HG03159 (cell line): Measurements from ENCODE around the gene H6PD.
"Not testable (repeated sequence)": the region's sequence is repeated elsewhere in the genome, so short reads cannot be mapped to it uniquely, and the experiment has no call there.

Experiments used
- ATAC-seq: cut with Tn5 transposase; IDR thresholded peaks from one replicate; pipeline ENCODE4 v1.9.1; 2021; ENCODE audit warnings: mild to moderate bottlenecking, moderate library complexity; ENCODE audit not compliant: unreplicated experiment

H6PD gene

DNA sequence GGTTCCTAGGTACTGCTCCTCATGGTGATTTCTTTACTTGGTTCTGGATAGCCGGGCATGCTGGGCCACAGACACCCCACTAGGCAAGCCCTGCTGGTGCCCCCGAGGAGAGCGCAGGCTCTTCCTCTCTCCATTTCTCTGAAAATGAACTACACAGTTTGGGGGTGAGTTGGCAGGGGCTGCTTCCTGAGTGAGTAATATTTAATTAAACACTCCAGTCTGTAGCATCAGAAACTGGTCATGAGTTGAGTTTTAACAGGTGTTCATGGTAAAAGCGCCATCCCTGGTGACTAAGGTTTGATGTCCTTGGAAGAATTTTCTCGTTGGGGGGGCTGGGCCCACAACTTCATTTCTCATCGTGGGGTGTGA, 59.8 kb downstream of the H6PD start:
- no peak for ATAC-seq

DNA sequence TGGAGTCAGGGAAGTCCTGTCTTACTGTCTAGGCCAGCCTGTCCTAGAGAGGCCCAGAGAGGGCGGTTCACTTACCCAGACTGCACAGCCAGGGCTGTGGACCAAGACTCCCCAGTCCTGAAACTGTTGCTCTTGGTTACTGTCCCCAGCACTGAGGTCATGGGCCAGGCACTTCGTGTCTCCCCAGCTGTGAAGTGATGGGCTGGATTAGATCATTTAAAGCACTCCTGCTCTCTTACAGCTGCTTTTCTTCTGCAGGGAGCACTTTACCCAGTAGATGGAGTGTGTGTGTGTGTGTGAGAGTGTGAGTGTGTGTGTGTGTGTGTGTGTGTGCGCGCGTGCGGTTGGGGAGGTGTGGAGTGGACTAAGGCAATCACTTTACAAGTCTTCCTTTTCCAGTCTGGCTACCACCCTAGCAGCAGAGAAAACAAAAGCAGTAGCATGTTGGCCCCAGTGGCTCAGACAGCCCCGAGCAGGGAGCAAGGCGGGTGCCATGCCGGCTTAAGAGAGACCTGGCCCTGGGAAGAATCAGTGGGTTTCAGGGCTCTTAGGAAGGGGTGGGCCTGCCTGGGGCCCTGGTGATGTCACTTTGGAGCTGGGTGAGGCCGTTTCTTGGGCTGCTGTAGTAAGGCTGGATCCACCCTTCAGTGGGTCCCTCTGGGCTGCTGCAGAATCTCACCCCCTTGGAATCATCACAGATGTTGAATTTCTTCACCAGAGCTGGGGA, 60.5 kb downstream of the H6PD start:
- ATAC-seq = no peak

DNA sequence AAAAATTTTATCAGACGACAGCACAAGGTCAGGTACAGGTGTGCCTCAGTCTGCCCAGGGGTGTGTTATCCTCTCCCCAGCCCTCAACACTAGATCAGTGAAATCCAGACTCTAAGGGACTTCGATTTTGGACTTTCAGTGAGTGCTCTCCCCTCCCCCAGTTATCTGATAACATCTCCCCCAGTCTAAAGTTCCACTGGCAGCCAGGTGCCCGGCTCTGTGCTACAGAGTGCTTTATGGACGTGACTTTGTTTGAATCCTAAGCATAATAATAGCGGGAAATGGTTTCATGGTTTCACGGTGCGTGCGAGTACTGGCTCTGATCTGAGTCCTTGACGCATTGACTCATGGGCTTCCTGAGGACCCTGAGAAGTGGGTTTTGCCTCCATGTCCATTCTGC, 61.3 kb downstream of the H6PD start:
- ATAC-seq = no peak

DNA sequence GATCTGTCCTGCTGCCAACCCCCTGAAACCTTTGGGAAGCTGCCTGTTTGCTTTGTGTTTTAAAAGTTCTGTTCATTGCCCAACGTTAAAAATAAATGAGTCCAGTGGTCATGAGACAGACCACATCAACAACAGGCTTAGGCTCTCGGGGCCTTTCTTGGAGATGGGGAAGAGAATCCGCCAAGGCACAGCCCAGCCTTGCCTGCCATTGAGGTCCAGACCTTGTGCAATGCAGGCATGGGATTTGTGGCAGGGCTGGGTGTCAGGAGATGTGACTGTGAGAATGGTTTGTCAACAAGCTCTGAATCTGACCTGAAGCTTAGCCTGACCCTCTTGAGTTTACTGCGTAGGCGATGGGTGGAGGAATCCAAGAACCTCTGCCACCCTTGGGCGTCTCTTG, 62.3 kb downstream of the H6PD start:
- no peak for ATAC-seq

DNA sequence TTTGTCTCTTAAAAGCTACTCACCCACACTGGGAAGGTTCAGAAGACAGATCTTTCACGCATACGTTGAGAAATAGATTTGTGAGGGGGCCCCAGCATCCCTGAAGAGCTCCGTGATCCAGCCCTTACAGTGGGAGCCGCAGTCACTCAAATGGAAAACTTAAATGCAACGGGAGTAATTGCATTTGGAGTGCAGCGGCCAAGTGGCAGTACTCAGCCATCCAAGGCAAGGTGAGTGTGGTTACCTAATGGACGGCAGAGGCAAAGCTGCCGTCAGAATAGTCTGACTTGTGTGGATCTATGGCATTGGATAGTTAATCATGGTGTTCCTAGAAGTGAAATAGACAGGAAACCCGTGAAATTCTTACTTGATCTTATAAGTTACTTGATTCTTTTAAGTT, 63.3 kb downstream of the H6PD start:
- ATAC-seq = no peak

DNA sequence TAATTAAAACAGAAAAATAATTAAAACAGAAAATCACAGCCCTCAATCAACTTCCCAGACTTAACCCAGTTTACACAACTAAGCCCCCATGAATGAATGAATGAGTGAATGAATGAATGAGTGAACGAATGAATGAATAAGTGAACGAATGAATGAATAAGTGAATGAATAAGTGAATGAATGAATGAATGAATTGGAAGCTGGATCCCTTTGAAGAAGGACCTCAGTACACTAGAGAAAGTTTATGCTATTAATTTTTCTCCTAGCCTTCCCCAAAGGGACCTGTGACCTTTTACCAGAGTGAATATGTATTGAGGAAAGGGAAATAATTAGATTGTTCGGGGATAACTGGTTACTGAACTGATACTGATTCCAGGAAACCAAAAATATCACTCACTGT, 63.7 kb downstream of the H6PD start:
- ATAC-seq = no peak

DNA sequence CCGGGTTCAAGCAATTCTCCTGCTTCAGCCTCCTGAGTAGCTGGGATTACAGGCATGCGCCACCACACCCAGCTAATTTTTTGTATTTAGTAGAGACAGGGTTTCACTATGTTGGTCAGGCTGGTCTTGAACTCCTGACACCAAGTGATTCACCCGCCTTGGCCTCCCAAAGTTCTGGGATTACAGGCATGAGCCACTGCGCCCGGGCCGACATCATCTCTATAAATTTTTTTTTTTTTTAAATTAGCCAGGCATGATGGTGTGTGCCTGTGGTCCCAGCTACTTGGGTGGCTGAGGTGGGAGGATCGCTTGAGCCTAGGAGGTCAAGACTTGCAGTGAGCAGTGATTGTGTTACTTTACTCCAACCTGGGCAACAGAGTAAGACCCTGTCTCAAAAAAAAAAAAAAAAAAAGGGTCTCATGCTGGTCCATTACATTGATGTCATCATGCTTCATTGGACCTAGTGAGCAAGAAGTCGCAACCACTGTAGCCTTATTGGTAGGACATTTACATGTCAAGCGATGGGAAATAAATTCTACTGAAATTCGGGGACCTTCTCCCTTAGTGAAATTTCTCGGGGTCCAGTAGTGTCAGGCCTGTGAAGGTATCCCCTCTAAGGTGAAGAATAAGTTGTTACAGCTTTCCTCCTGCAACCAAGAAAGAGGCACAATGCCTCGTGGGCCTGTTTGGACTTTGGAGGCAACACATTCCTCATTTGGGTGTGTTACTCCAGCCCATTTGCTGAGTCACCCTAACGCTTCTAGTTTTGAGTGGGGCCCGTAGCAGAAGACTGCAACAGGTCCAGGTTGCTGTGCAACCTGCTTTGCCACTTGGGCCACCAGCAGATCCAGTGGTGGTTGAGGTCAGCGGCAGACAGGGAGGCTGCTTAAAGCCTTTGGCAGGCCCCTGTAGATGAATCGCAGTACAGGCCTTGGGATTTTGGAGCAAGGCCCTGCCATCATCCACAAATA, 65.3 kb downstream of the H6PD start:
- ATAC-seq = not testable (repeated sequence)

DNA sequence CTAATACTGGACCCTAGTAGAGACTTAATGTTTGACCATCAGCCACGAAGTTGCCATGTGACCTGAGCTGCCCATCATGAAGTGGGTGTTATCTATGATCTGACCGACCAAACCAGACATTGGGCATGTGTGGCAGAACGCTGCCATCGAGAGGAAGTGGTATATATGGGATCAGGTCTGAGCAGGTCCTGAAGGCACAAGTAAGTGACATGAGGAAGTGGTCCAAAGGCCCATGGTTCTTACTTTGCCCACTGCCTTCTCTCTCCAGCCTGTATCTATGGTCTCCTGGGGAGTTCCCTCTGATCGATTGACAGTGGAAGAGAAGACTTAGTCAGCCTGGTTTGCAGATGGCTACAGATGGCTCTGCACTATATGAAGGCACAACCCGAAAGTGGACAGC, 66.0 kb downstream of the H6PD start:
- no peak for ATAC-seq

DNA sequence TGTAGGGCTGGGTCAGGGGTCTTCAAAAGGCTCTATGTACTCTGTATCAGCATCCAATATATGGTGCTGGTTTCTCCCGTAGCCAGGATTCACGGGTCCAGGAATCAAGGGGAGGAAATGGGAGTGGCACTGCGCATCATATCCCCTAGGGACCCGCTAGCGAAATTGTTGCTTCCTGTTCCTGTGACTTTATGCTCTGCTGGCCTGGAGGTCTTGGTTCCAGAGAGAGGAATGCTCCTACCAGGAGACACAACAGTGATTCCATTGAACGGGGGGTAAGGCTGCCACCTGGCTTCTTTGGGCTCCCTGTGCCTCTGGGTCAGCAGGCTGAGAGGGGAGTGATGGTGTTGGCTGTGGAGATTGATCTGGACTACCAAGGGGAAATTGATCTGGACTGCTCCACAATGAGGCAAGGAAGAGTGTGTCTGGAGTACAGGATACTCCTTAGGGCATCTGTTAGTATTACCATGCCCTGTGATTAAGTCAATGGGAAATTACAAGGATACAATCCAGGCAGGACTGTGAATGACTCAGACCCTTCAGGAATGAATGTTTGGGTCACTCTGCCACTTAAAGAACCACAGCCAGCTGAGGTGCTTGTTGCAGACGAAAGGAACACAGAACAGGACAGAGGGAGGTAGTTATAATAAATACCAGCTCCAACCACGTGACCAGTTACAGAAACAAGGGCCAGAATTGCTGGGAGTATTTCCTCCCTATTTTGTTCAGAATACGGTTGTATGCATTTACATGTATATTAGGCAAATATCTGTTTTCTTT, 68.4 kb downstream of the H6PD start:
- ATAC-seq = no peak

DNA sequence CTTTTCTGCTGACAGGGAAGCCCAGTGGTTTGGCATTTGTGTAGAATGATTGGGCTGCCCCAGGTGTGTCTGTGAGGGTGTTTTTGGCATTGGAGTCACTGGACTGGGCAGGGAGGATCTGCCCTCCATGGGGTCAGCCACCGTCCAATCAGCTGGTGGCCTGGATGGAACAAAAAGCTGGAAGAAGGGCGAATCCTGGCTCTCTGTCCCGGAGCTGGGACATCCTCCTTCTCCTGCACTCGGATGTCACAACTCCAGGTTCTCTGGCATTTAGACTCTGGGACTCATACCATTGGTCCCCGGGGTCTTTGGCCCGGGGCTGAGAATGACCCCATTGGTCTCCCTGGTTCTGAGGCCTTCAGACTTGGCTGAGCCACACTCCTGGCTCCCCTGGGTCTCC, 69.3 kb downstream of the H6PD start:
- ATAC-seq = no peak

DNA sequence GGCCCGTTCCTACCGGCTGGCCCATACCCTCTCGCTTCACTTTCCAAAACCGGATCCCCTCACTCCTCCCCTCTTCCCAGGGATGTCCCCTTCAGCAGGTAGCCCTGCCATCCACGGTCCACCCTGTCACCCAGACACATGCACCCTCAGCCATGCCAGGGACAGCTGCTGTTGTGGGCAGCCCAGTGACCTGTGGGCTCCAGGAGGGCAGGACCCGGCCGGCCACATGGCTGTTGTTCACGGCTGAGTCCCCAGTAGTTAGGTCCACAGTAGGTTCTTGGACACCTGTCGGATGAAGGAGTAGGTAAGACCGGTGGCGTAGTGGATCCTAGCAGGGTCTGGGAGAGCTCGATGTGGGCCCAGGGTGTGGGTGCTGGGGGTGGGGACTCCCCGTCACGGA, 70.6 kb downstream of the H6PD start:
- no peak for ATAC-seq

DNA sequence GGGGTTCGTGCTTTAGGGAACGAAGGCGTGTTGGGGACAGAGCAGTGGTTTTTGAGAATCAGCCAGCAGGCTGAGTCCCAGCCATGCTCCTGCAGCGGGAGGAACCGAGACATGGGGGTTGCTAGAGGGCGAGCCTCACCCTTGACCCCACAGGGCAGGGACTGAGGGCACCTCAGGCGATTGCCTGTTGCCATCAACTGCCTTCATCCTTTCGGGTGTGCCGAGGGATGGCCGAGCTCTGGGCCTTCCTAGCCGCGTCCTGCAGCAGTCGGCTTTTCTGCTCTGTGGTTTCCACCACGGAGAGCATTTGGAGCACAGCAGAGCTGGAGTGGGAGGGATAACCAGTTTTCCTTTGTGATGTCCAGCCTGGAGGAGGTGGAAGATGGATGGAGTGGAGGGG, 71.4 kb downstream of the H6PD start:
- no peak for ATAC-seq

DNA sequence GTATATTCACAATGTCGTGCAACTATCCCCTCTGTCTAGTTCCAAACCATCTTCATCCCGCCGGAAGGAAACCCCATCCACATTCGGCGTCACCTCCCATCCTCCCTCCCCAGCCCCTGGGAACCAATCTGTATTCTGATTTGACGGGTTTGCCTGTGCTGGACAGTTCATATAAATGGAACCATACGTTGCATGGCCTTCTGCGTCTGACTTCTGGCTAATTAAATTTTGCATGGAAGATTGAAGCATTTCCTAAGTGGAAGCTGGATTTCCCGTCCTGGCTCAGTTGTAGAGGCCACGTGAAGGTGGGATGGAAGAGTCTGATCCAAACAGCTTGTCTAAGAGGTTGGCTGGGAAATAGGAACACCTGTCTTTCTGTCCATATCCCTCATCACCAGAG, 72.7 kb downstream of the H6PD start:
- ATAC-seq = no peak

DNA sequence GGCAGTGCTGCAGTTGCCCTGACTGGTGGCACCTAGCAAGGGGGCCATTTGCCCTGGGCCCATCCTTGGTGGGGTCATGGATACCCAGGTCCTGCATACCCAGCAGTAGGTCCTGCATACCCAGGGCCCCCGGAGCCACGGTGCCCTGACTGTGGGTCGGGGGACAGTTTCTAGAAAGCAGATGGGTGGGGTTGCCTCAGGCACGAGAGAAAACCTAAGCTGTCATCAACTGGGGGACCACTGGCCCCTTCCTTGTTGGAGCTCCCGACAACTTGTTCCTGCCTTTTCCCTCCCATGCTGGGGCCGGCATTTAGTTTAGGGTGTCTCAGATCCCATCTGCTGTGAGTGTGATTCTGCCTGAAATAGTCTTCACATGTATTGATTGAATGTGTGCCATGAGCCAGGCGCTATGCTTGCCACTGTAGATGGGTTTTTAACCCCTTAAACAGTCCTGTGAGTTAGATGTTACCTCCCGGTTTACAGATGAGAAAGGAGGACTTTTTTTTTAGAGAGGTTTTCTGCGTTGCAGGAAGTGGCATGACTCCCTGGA, 73.7 kb downstream of the H6PD start:
- ATAC-seq = no peak

DNA sequence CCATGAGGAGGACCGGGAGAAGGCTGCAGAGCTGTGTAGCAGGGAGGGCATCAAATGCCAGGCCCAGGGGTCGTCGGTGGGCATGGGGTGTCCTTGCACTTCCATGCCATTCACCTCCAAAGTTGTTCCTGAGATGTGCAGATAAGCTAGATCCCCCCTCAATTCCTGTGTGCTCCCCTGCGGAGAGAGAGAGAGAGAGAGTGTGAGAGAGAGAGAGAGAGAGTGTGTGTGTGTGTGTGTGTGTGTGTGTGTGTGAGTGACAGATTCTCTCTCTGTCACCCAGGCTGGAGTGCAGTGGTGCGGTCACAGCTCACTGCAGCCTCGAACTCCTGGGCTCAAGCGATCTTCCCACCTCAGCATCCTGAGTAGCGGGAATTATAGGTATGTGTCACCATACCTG, 74.5 kb downstream of the H6PD start:
- no peak for ATAC-seq

DNA sequence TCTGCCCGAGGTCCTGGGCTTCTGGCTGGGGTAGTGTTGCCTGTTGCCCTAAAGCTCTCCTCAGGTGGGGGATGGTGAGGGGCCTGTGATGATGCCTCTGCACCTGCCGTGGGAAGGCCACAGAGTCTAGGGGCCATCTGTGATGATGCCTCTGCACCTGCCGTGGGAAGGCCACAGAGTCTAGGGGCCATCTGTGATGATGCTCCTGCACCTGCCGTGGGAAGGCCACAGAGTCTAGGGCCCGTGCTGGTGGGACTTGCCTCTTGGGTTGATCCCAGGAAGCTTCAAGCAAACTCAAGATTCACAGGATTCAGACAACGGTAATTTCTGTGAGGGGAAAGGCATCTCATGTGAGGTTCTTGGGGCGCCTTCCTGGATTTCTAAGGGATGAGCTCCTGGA, 75.4 kb downstream of the H6PD start:
- ATAC-seq = no peak

DNA sequence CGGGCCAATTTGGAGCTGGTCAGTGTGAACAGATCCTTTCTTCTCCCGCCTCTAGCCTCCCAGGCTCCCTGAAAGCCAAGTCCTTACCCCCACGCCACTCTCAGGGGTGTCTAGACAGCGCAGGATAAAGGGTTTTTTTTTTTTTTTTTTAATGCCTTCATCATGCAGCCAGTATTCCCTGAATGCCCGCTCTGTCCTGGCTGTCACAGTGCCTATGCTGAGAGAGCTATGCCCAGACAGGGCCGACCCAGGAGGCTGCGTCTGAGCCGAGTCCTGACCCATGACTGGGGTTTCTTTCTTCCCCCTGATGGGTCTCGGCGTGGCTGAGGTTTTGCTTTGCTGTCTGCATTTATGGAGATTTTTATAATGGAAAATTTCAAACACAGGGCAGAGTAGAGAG, 76.5 kb downstream of the H6PD start:
- ATAC-seq = no peak

DNA sequence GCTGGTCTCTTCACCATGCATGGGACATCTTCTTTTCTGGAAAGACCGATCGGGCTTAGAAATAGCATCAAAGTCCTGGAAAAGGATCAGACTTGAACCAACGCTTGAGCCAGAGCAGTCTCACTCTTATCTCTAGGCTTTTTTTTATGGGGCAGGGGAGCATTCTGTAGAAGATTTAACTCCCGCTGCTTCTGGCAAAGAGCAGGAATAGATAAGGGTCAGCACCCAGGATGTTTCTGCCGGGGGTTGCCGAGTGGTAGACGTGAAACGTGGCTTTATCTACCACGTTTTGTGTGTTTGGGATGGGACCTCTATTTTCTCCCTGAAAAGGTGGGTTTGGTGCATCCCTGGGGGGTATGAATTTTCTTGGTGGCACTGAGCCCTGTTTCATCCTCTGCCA, 76.9 kb downstream of the H6PD start:
- ATAC-seq = no peak

DNA sequence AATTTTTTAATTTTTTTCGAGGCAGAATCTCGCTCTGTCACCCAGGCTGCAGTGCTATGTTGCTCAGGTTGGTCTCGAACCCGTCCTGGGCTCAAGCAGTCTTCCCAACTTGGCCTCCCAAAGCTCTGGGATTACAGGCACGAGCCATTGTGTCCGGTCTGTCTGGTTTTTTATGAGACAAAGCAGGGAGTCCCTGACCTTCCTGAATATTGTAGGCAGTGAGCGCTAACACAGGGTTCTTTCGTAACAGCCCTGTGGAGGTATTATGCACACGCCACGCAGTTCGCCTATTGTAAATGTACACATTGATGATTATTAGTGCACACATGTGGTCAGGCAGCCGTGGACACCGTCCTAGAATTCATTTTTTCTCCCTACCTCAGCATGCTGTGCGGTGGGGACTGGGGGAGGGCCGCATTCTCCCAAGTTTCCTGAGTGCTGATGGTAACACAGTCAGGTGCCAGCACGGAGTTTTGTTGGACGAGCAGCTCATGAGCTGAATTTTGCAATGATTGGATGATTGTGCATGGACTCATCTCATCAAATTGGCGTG, 77.7 kb downstream of the H6PD start:
- ATAC-seq = no peak

DNA sequence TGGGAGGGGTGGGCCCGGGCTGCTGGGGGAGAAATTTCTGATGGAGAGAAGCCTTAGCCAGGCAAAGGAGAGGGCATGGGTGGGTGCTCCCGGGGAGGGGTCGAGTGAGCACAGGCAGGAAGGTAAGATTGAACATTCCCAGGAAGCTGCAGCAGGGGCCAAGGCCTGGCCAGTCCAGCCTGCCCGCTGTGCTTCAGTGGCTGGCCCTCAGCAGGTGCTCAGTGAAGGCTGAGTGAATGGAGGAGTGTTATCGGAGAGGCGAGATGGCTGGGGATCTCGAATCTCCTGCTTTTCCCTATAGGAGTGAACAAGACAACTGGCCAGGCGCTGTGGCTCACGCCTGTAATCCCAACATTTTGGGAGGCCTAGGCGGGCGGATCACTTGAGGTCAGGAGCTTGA, 79.0 kb downstream of the H6PD start:
- no peak for ATAC-seq

DNA sequence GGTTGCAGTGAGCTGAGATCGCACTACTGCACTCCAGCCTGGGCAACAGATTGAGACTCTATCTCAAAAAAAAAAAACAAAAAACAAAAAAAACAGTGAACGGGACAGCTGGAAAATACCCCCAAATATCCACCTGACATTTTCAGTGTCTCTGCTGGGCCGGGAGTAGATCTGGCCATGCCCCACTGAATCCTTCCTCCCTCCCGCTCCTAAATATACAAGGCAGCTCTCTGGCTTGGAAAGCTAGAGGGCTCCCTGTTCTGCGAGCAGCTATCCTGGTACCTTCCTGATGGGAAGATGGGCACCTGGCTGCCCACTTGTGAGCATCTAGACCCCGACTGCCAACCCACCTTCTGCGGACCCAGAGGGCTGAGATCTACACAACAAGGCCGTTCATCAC, 79.5 kb downstream of the H6PD start:
- ATAC-seq = no peak
